SK-N-MC (cell line): ENCODE measurements around the gene LYZL4.

Experiments
- EZH2 ChIP-seq: fragments of 200-600 bp; sonication (generic); IDR thresholded peaks from one replicate; pipeline ENCODE4 v1.6.1; 2017; ENCODE audit warnings: antibody characterized with exemption
- POLR2AphosphoS5 ChIP-seq: IDR thresholded peaks from 2 replicates; pipeline ENCODE4 v1.6.1; 2012; ENCODE audit warnings: mild to moderate bottlenecking, low read depth, low read length, borderline replicate concordance

GRCh38 chr3:42349765-42350594 lies 60.4 kb downstream of the LYZL4 start:
- no peak for TF ChIP-seq POLR2AphosphoS5
- no peak for TF ChIP-seq EZH2
